Measurements from ENCODE around the gene HOXD8. TPM values are rescaled to one million over a fixed set of nuclear protein-coding genes. Genes with fewer than 3 reads are reported as not detected.
A peak's percentile ranks its signal among the peaks of the same experiment; 100 is the strongest.

The HOXD8 gene
- total and polyA plus RNA-seq, 4 donors: 0.34 to 1.6 (median 1.0) TPM

DNA sequence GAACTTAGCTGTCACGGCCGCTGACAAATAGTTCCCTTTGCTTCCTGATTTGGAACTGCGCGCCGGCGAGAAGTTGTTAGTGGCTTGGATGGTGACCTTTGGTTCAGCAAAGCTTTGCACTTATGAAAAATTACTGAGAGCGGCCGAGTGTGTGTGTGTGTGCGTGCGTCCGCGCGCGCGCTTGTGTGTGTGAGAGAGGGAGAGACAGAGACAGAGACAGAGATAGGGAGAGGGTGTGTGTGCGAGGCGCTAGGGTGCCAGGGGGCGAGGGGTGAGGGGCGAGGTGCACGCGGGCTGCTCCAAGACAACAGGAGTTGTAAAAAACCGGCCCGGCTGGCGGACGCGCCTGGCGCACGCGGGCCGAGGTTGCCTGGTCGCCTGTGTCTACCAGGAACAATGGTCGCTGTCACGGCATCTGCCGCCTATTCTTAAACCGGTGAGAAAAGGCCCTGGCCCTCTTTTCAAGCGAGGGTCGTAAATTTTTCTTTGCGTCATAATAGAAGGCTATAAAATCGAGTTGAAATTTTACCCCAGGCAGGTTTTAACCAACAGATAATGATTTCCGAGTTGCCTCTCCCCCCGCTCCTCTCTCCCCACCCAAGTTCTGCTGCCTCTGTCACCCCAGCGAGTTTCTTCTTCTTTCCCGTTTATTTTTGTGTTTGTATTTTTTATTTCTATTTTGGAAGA, 28.1 kb downstream of the HOXD8 start:
- peaks cover 0 to 28% (median 9%) of the 10 kb centered on the region in 5 donors for H3K4me1 ChIP-seq (ENCODE audit: control insufficient read depth in 5 of 5, insufficient read depth in 5 of 5, low read length in 5 of 5)
- no peak overlapping the region for H3K9ac ChIP-seq (ENCODE audit: insufficient read depth in 1 of 2, low read length in 2 of 2)
- WGBS, 2 donors: 5 to 10% methylated on average over 42 to 43 of the region's 43 CpGs
- no peak overlapping the region for H3K27ac ChIP-seq (ENCODE audit: low read depth in 1 of 2, low read length in 1 of 2)
- H3K27me3 ChIP-seq (ENCODE audit: control insufficient read depth in 3 of 3, insufficient read depth in 3 of 3, low read length in 2 of 3): peaks cover 24 to 96% (median 96%) of the 10 kb centered on the region in 3 donors
- TF ChIP-seq, protein P1, sequence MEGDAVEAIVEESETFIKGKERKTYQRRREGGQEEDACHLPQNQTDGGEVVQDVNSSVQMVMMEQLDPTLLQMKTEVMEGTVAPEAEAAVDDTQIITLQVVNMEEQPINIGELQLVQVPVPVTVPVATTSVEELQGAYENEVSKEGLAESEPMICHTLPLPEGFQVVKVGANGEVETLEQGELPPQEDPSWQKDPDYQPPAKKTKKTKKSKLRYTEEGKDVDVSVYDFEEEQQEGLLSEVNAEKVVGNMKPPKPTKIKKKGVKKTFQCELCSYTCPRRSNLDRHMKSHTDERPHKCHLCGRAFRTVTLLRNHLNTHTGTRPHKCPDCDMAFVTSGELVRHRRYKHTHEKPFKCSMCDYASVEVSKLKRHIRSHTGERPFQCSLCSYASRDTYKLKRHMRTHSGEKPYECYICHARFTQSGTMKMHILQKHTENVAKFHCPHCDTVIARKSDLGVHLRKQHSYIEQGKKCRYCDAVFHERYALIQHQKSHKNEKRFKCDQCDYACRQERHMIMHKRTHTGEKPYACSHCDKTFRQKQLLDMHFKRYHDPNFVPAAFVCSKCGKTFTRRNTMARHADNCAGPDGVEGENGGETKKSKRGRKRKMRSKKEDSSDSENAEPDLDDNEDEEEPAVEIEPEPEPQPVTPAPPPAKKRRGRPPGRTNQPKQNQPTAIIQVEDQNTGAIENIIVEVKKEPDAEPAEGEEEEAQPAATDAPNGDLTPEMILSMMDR (IDR thresholded peaks at IDR 0.05; ENCODE audit: control extremely low read depth, extremely low read depth): no peak
- H3K9me3 ChIP-seq (ENCODE audit: control insufficient read depth in 4 of 4, insufficient read depth in 3 of 4, low read length in 3 of 4): peaks cover 0 to 19% (median 0%) of the 10 kb centered on the region in 4 donors
- peak in 1 of 3 donors; percentile 25 for DNase-seq
- ATAC-seq (ENCODE audit: insufficient read depth, low FRiP score): no peak
- no peak overlapping the region for H3K4me3 ChIP-seq
- H3K36me3 ChIP-seq (ENCODE audit: control insufficient read depth in 4 of 4, insufficient read depth in 4 of 4, low read length in 4 of 4): no peaks in the 10 kb centered on the region

DNA sequence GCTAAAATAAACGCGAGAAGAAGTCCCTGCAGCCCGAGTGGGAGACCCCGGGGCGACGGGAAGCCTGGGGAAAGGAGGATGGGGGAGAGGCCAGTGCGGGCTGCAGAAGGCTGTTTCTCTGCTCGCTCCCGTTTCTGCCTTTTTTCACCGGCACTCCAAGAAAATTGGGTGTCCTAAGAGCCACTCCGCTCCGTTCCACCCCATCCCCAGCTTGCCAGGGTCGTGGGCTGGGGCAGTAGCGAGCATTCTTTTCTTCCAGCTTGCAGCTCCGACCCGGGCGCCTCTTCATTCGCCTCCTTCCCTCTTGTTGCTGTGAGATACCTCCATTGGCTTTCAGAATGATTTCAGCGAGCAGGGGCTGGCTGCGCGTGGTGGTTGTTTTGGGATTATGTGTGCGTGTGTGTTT, 28.7 kb downstream of the HOXD8 start:
- no peak overlapping the region for H3K9ac ChIP-seq (ENCODE audit: insufficient read depth in 1 of 2, low read length in 2 of 2)
- peaks cover 23 to 96% (median 95%) of the 10 kb centered on the region in 3 donors for H3K27me3 ChIP-seq (ENCODE audit: control insufficient read depth in 3 of 3, insufficient read depth in 3 of 3, low read length in 2 of 3)
- peaks cover 0 to 20% (median 0%) of the 10 kb centered on the region in 4 donors for H3K9me3 ChIP-seq (ENCODE audit: control insufficient read depth in 4 of 4, insufficient read depth in 3 of 4, low read length in 3 of 4)
- ATAC-seq (ENCODE audit: insufficient read depth, low FRiP score): no peak
- TF ChIP-seq, protein P1 (IDR thresholded peaks at IDR 0.05; ENCODE audit: control extremely low read depth, extremely low read depth): no peak
- no peaks in the 10 kb centered on the region for H3K36me3 ChIP-seq (ENCODE audit: control insufficient read depth in 4 of 4, insufficient read depth in 4 of 4, low read length in 4 of 4)
- DNase-seq: peak in 2 of 3 donors; percentile 25 to 44
- WGBS, 2 donors: 8 to 9% methylated on average over 22 of the region's 22 CpGs
- H3K4me1 ChIP-seq (ENCODE audit: control insufficient read depth in 5 of 5, insufficient read depth in 5 of 5, low read length in 5 of 5): peaks cover 0 to 28% (median 9%) of the 10 kb centered on the region in 5 donors
- no peak overlapping the region for H3K27ac ChIP-seq (ENCODE audit: low read depth in 1 of 2, low read length in 1 of 2)
- H3K4me3 ChIP-seq: no peak overlapping the region

DNA sequence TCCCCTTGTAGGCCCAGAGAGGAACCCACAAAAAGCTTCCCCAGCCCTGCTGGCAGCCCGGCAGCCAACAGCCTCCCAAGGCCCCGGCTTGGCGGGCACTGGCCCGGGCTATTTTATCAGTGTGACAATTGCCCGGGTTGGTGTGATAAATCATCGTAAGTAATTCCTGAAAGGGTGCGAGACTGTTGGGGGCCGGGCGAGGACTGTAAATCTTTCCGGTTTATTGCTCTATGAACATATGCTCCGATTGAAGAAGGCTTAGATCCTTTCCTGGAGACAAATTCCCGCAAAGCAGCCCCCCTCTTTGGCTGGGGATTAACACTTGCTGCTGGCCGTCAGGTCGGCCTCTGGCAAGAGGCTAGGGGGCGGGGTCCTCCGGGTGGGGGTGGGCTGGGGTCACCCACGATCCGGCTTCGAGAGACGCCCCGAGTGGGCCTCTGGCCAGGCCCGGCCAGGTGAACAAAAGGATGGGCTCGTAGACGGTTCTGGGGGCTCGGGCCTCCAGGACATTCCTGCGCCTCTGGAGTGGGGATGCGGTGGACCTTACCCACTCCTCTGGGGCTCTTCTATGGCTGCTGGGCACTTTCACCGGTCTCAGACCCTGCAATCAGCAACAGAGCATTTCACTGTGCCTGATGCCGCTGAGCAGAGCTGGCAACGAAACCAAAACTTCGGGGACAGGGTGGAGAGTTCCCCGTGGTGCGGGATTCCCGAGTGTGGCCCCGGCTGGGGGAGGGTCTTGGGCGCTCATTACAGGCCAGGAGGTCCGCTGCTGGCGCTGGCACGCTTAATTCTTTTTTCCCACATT, 29.6 kb downstream of the HOXD8 start:
- Histone ChIP-seq H3K4me3 (no peak overlapping the region), H3K27ac (ENCODE audit: low read depth in 1 of 2, low read length in 1 of 2) (no peak overlapping the region), H3K27me3 (ENCODE audit: control insufficient read depth in 3 of 3, insufficient read depth in 3 of 3, low read length in 2 of 3) (peaks cover 30 to 96% (median 95%) of the 10 kb centered on the region in 3 donors), H3K36me3 (ENCODE audit: control insufficient read depth in 4 of 4, insufficient read depth in 4 of 4, low read length in 4 of 4) (no peaks in the 10 kb centered on the region), H3K4me1 (ENCODE audit: control insufficient read depth in 5 of 5, insufficient read depth in 5 of 5, low read length in 5 of 5) (peaks cover 0 to 28% (median 9%) of the 10 kb centered on the region in 5 donors), H3K9me3 (ENCODE audit: control insufficient read depth in 4 of 4, insufficient read depth in 3 of 4, low read length in 3 of 4) (peaks cover 0 to 25% (median 0%) of the 10 kb centered on the region in 4 donors), H3K9ac (ENCODE audit: insufficient read depth in 1 of 2, low read length in 2 of 2) (no peak overlapping the region)
- ATAC-seq (ENCODE audit: insufficient read depth, low FRiP score) (no peak), DNase-seq (peak in 1 of 3 donors; percentile 10)
- WGBS, 2 donors: 6 to 7% methylated on average over 39 of the region's 39 CpGs
- TF ChIP-seq, protein P1 (IDR thresholded peaks at IDR 0.05; ENCODE audit: control extremely low read depth, extremely low read depth): no peak

Measured in lung (tissue), 12 donors.